Heart left ventricle (tissue), 16 donors: ENCODE measurements around the gene UNKL. TPM values are rescaled to one million over a fixed set of nuclear protein-coding genes. Genes with fewer than 3 reads are reported as not detected.

Experiments used
- ATAC-seq, 4 donors: fragments of 200-7000 bp; cut with Tn5 transposase; one replicate each; pipeline ENCODE4 v1.9.1; 2020 to 2022; ENCODE audit warnings: moderate library complexity in 4 of 4, mild to moderate bottlenecking in 3 of 4, moderate number of reproducible peaks in 1 of 4
- DNase-seq, 5 donors: peaks; one replicate each; pipeline ENCODE4 v3.0.0-alpha.2; 2020
- H3K27ac ChIP-seq, 12 donors: fragments of 200-600 bp; sonication (generic) in 4 of 12; one replicate each; pipeline versions ENCODE4 v1.5.0 to v1.8.0; 2016 to 2022; ENCODE audit warnings: mild to moderate bottlenecking in 2 of 12
- H3K27me3 ChIP-seq, 9 donors: fragments of 200-600 bp; sonication (generic) in 2 of 9; one replicate each; pipeline versions ENCODE4 v1.5.1 to v1.8.0; 2016 to 2022; ENCODE audit warnings: mild to moderate bottlenecking in 3 of 9
- H3K36me3 ChIP-seq, 9 donors: fragments of 200-600 bp; sonication (generic) in 2 of 9; one replicate each; pipeline versions ENCODE4 v1.5.0 to v1.8.0; 2018 to 2022; ENCODE audit warnings: mild to moderate bottlenecking in 2 of 9
- H3K4me1 ChIP-seq, 12 donors: fragments of 200-600 bp; sonication (generic) in 4 of 12; one replicate each; pipeline versions ENCODE4 v1.5.0 to v1.8.0; 2016 to 2022; ENCODE audit warnings: mild to moderate bottlenecking in 3 of 12
- H3K4me3 ChIP-seq, 12 donors: fragments of 200-600 bp; sonication (generic) in 4 of 12; one replicate each; pipeline versions ENCODE4 v1.5.0 to v1.8.0; 2017 to 2022; ENCODE audit warnings: mild to moderate bottlenecking in 9 of 12, moderate library complexity in 4 of 12
- H3K9me3 ChIP-seq, 12 donors: fragments of 200-600 bp; sonication (generic) in 4 of 12; one replicate each; pipeline versions ENCODE4 v1.5.0 to v1.8.0; 2016 to 2022; ENCODE audit warnings: mild to moderate bottlenecking in 1 of 12
- CTCF ChIP-seq, 12 donors: fragments of 200-600 bp; sonication (generic) in 4 of 12; IDR thresholded peaks; one replicate each; pipeline versions ENCODE4 v1.5.0 to v1.8.0; 2018 to 2022; ENCODE audit warnings: antibody characterized with exemption in 12 of 12, mild to moderate bottlenecking in 5 of 12
- POLR2A ChIP-seq, 2 donors: fragments of 450-650 bp; IDR thresholded peaks; one replicate each; pipeline ENCODE4 v1.6.1; 2017; ENCODE audit warnings: antibody characterized with exemption in 2 of 2, mild to moderate bottlenecking in 2 of 2, moderate library complexity in 2 of 2
- whole genome bisulfite sequencing, 4 donors: extraction: QIAGEN DNeasy Blood & Tissue Kit in 2 of 4; methylation state at CpG; one replicate each; pipeline versions ENCODE4 v1.1.5 to v1.1.7; 2013 to 2018; 5-methylcytosine and 5-hydroxymethylcytosine counted together
- intact Hi-C, 10 donors: fragments of 100-400 bp; cut with DNase I; formaldehyde crosslinking; loops; one replicate each; pipeline versions ENCODE4 v1.11.1 to v1.14.2; 2022
- polyA plus RNA-seq, 2 donors: library from polyadenylated mRNA; stranded (reverse); fragments of 200-250 nt; gene quantifications; one replicate each; pipeline ENCODE4 v1.2.3, GENCODE V29; 2013
- total RNA-seq, 9 donors: library from RNA; depleted of rRNA in 2 of 9; stranded (reverse); fragments of >200 nt in 2 of 9; fragmentation: NEBNext Ultra II Directional in 3 of 9; extraction: Animal tissue kit (Norgen Biotek cat#: 25700) in 3 of 9; gene quantifications; one replicate each; pipeline versions ENCODE4 v1.1.0 to v1.2.4, GENCODE V29; 2016 to 2023
- donor health status: ischemic (EF 13 %, LVEDD 7.1; RV severe dilation, severe dysfunction).
- donor health status: healthy with polysubstance abuse.
- donor health status: DM: no; HTN: yes; CAD: no.
- donor health status: DM: no; HTN: no; CAD: no.
- donor health status: ischemic (EF 25% LVEDD 6.9; RV normal size, moderate dysfunction).
- donor health status: ischemic (EF 25% LVEDD 5.7; RV mildly dilated, moderate dysfunction).
- donor health status: healthy.
- donor health status: DM: yes; HTN: yes; CAD: no.
- donor health status: ischemic (EF 35%, LVEDD 5.7; RV mildly dilated, moderate dysfunction).
- donor health status: nonischemic (EF 11% LVEDD 7.7; RV severe dilation, severe dysfunction).
- donor health status: DM: yes; HTN: yes; CAD: no.
- donor health status: PGD.
- donor health status: ischemic (EF 29% LVEDD 5.4; RV normal size, mild dysfunction).
- donor health status: nonischemic (EF 23%, LVEDD 6.1; RV moderate dilation, normal function).

The UNKL gene
- total and polyA plus RNA-seq, 11 donors, result 4.3 to 18.3 (median 9.2) TPM

- DNase-seq, result no peak
- H3K27me3 ChIP-seq, result no peaks in the 10 kb centered on the region
- intact Hi-C loops, result loop anchor here in 1 of 10 donors (5.0 kb wide), 1 partner anchor 48 kb away; the partner anchor contains the start of gene UBE2I
- TF ChIP-seq CTCF (IDR thresholded peaks at IDR 0.05) (no peak), POLR2A (IDR thresholded peaks at IDR 0.05) (no peak)
- no peak overlapping the region for H3K27ac ChIP-seq
- H3K4me1 ChIP-seq, result peaks cover 0 to 51% (median 20%) of the 10 kb centered on the region in 12 donors
- H3K4me3 ChIP-seq, result no peak overlapping the region
- H3K36me3 ChIP-seq, result peaks cover 0 to 18% (median 10%) of the 10 kb centered on the region in 9 donors
- 88 to 91% (median 89%) methylated on average over 46 to 49 of the region's 49 CpGs for WGBS, 4 donors
- H3K9me3 ChIP-seq, result no peaks in the 10 kb centered on the region
- ATAC-seq, result no peak
These were observed 59.5 kb downstream of the UNKL start for GRCh38 chr16:1354815-1355540.

GRCh38 chr16:1351582-1352362 lies 62.7 kb downstream of the UNKL start, which contains the start of the genes GNPTG and TSR3:
Gene GNPTG (plus strand): TSS chr16:1351931. CDS start chr16:1351966, 35 bp downstream.
Gene TSR3 (minus strand): TSS chr16:1351878. CDS start chr16:1351804, 74 bp downstream.
- 0 to 1% (median 0%) methylated on average over 12 to 98 of the region's 98 CpGs for WGBS, 4 donors
- Histone ChIP-seq H3K4me1 (peaks cover 0 to 45% (median 20%) of the 10 kb centered on the region in 12 donors), H3K27me3 (no peaks in the 10 kb centered on the region), H3K36me3 (peaks cover 0 to 32% (median 25%) of the 10 kb centered on the region in 9 donors), H3K27ac (peak within 1 kb of the TSS; percentile 22 to 87 (median 74)), H3K4me3 (peak within 1 kb of the TSS; percentile 64 to 100 (median 94)), H3K9me3 (no peaks in the 10 kb centered on the region)
- TF ChIP-seq POLR2A (IDR thresholded peaks at IDR 0.05) (peak in 1 of 2 donors; percentile 84), CTCF (IDR thresholded peaks at IDR 0.05) (no peak)
- intact Hi-C loops, result loop anchor here in 3 of 10 donors (2.0 to 5.0 kb wide), 2 partner anchors 41 to 44 kb away; partner anchors contain the start of gene UBE2I (in 1 of the 3)
- DNase-seq (peak; percentile 88 to 95 (median 90)), ATAC-seq (peak in 3 of 4 donors; percentile 81 to 86 (median 82))

- Histone ChIP-seq H3K27me3 (no peaks in the 10 kb centered on the region), H3K36me3 (peaks cover 0 to 32% (median 25%) of the 10 kb centered on the region in 9 donors), H3K27ac (peak overlapping the region; percentile 22 to 87 (median 74)), H3K9me3 (no peaks in the 10 kb centered on the region), H3K4me3 (peak overlapping the region; percentile 64 to 100 (median 94)), H3K4me1 (peaks cover 0 to 45% (median 20%) of the 10 kb centered on the region in 12 donors)
- DNase-seq, result no peak
- WGBS, 4 donors, result 0 to 2% (median 2%) methylated on average over 16 to 35 of the region's 35 CpGs
- intact Hi-C loops, result loop anchor here in 3 of 10 donors (2.0 to 5.0 kb wide), 2 partner anchors 40 to 44 kb away; partner anchors contain the start of gene UBE2I (in 1 of the 3)
- peak in 1 of 4 donors; percentile 2 for ATAC-seq
- no peak for TF ChIP-seq POLR2A (IDR thresholded peaks at IDR 0.05)
- TF ChIP-seq CTCF (IDR thresholded peaks at IDR 0.05), result no peak
These were observed 63.3 kb downstream of the UNKL start for GRCh38 chr16:1351215-1351581.
